Ascending aorta (tissue), 2 donors: ENCODE data around the gene MRPS34. TPM values are rescaled to one million over a fixed set of nuclear protein-coding genes. Genes with fewer than 3 reads are reported as not detected.

Source experiments
- DNase-seq, 2 donors: peaks; one replicate each; pipeline ENCODE4 v3.0.0-alpha.2; 2019; ENCODE audit warnings: low spot score in 2 of 2
- H3K27ac ChIP-seq, 2 donors: fragments of 200-600 bp; sonication (generic); one replicate each; pipeline ENCODE4 v1.5.1; 2016 to 2017; ENCODE audit warnings: mild to moderate bottlenecking in 1 of 2
- H3K27me3 ChIP-seq: fragments of 200-600 bp; sonication (generic); one replicate; pipeline ENCODE4 v1.5.1; 2017
- H3K36me3 ChIP-seq, 2 donors: fragments of 200-600 bp; sonication (generic); one replicate each; pipeline ENCODE4 v1.5.1; 2016
- H3K4me1 ChIP-seq, 2 donors: fragments of 200-600 bp; sonication (generic); one replicate each; pipeline ENCODE4 v1.5.1; 2016 to 2017; ENCODE audit warnings: mild to moderate bottlenecking in 1 of 2
- H3K4me3 ChIP-seq, 2 donors: fragments of 200-600 bp; sonication (generic); one replicate each; pipeline ENCODE4 v1.5.1; 2016 to 2017; ENCODE audit warnings: mild to moderate bottlenecking in 1 of 2
- H3K9me3 ChIP-seq, 2 donors: fragments of 200-600 bp; sonication (generic); one replicate each; pipeline ENCODE4 v1.5.1; 2016
- CTCF ChIP-seq, 3 experiments: fragments of 200-600 bp in 2 of 3; fragments of 450-650 bp in 1 of 3; sonication (generic) in 2 of 3; IDR thresholded peaks; one replicate each; pipeline ENCODE4 v1.5.1; 2016 to 2019; ENCODE audit warnings: antibody characterized with exemption in 3 of 3, mild to moderate bottlenecking in 1 of 3, moderate library complexity in 1 of 3
- intact Hi-C: fragments of 100-400 bp; cut with DNase I; formaldehyde crosslinking; loops from one replicate; pipeline ENCODE4 v1.15.1; 2023
- total RNA-seq: library from RNA; depleted of rRNA; stranded (reverse); fragments of >200 nt; gene quantifications from one replicate; pipeline ENCODE4 v1.1.0, GENCODE V29; 2016

The MRPS34 gene
- total RNA-seq, 1 donor from 2014 or later: 170 TPM

DNA sequence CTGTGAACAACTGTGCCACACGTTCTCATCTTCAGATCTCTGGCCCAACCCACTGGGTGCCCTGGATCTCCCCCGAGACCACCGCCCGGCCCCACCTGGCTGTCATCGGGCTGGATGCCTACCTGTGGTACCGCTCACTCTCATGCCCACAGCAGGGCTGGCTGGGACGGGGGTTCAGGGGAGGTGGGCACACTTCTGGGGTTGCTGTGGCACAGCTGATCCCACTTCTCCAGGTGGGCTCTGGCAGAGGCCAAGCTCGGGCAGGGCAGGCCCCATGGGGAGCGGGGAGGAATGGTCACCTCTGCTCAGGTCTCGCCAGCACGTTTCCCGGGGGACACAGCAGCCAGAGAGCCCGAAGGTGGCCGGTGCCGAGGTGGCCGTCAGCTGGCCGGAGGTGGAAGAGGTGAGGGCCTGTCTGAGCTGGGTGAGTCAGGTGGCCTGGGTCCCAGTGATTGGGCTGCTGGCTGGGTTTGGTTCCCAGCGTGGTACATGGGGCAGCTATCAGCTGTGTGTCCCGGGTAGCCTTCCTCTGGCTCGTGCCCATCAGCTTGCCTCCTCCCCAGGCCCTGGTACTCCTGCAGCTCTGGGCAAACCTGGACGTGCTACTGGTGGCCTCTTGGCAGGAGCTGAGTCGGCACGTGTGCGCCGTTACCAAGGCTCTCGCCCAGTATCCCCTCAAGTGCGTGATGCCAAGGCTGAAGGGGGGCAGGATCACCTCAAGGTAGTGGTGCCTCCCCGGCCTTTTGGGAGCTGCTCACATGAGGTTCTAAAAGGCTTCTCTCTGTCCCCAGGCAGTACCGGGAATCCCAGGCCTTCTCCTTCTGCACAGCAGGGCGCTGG, 2.3 kb upstream of the MRPS34 start:
- Histone ChIP-seq H3K4me3 (no peak overlapping the region), H3K9me3 (no peaks in the 10 kb centered on the region), H3K4me1 (peaks cover 19 to 25% of the 10 kb centered on the region in 2 donors), H3K27me3 (no peaks in the 10 kb centered on the region), H3K27ac (no peak overlapping the region), H3K36me3 (peaks cover 41 to 51% of the 10 kb centered on the region in 2 donors)
- TF ChIP-seq CTCF (IDR thresholded peaks at IDR 0.05): no peak
- no peak for DNase-seq
- intact Hi-C loops: no loop called here

- no peaks in the 10 kb centered on the region for H3K9me3 ChIP-seq
- H3K4me3 ChIP-seq: peak overlapping the region; percentile 98 to 99
- intact Hi-C loops: loop anchor here (5.0 kb wide), 1 partner anchor 97 kb away; the partner anchor contains the start of gene JPT2
- H3K4me1 ChIP-seq: peaks cover 19 to 28% of the 10 kb centered on the region in 2 donors
- no peak for DNase-seq
- no peaks in the 10 kb centered on the region for H3K27me3 ChIP-seq
- H3K36me3 ChIP-seq: peaks cover 33 to 42% of the 10 kb centered on the region in 2 donors
- TF ChIP-seq CTCF (IDR thresholded peaks at IDR 0.05): no peak
- peak overlapping the region; percentile 95 for H3K27ac ChIP-seq
Measured at GRCh38 chr16:1774448-1774780, 1.5 kb upstream of the MRPS34 start.

GRCh38 chr16:1773703-1774447, 941 bp upstream of the MRPS34 start:
- DNase-seq: no peak
- TF ChIP-seq CTCF (IDR thresholded peaks at IDR 0.05): no peak
- intact Hi-C loops: loop anchor here (1.0 to 5.0 kb wide), 3 partner anchors 8 to 97 kb away; partner anchors contain the start of genes FAHD1, HAGH, JPT2 and NUBP2
- Histone ChIP-seq H3K27ac (peak overlapping the region; percentile 95), H3K4me3 (peak overlapping the region; percentile 98 to 99), H3K4me1 (peaks cover 19 to 28% of the 10 kb centered on the region in 2 donors), H3K27me3 (no peaks in the 10 kb centered on the region), H3K36me3 (peaks cover 30 to 43% of the 10 kb centered on the region in 2 donors), H3K9me3 (no peaks in the 10 kb centered on the region)

GRCh38 chr16:1772362-1772907, 499 bp downstream of the MRPS34 start, which contains the start of gene EME2:
Gene EME2 (plus strand): TSS chr16:1772810. CDS start chr16:1773228, 418 bp downstream.
- intact Hi-C loops: loop anchor here (2.0 to 5.0 kb wide), 2 partner anchors 54 to 95 kb away; partner anchors contain the start of genes FAHD1, HAGH and JPT2
- peaks cover 19 to 28% of the 10 kb centered on the region in 2 donors for H3K4me1 ChIP-seq
- TF ChIP-seq CTCF (IDR thresholded peaks at IDR 0.05): no peak
- H3K9me3 ChIP-seq: no peaks in the 10 kb centered on the region
- H3K36me3 ChIP-seq: peaks cover 26 to 44% of the 10 kb centered on the region in 2 donors
- peak within 1 kb of the TSS; percentile 95 for H3K27ac ChIP-seq
- peak within 1 kb of the TSS; percentile 98 to 99 for H3K4me3 ChIP-seq
- no peaks in the 10 kb centered on the region for H3K27me3 ChIP-seq
- no peak for DNase-seq

DNA sequence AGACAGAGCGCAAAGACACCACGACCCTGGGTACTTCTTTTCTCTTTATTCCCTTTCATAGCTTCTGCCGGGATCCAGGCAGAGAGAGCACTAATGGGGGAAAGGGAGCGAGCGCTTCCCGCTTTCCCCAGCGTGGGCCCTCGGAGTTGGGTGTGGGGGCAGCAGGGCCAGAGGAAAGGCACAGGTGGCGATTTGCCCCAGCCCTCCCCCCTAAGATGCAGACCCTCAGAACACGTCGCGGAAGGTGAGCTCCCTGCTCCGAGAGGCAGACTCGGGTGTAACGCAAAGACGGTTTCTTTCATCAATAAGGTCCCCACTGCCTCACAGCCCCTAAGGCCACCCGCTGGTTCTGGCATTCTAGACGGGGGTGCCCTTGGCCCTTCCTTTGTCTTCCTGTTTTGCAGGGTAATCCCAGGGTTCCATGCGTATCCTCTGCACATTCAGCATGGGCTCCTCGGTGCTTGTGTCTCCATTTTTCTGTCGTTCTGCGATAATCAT, 1.0 kb downstream of the MRPS34 start:
- intact Hi-C loops: loop anchor here (2.0 to 5.0 kb wide), 2 partner anchors 55 to 95 kb away; partner anchors contain the start of genes FAHD1, HAGH and JPT2
- Histone ChIP-seq H3K4me1 (peaks cover 19 to 28% of the 10 kb centered on the region in 2 donors), H3K27ac (peak overlapping the region; percentile 86 to 95), H3K9me3 (no peaks in the 10 kb centered on the region), H3K4me3 (peak overlapping the region; percentile 98 to 99), H3K27me3 (no peaks in the 10 kb centered on the region), H3K36me3 (peaks cover 26 to 44% of the 10 kb centered on the region in 2 donors)
- no peak for TF ChIP-seq CTCF (IDR thresholded peaks at IDR 0.05)
- no peak for DNase-seq
